SK-N-SH (cell line): ENCODE results near the gene DECR2. TPM values are rescaled to one million over a fixed set of nuclear protein-coding genes. Genes with fewer than 3 reads are reported as not detected.

Experiments
- CTCF ChIA-PET: fragments of 300-600, 350-600 bp; formaldehyde crosslinking; extraction: SDS; loops from one replicate; lab custom pipeline; 2021; lab: Yijun Ruan, JAX
- POLR2A ChIA-PET: fragments of 350-600 bp; sonication (Branson Sonifier 250); formaldehyde crosslinking; extraction: SDS; loops from one replicate; lab custom pipeline; 2020; ENCODE audit warnings: antibody characterized with exemption, inconsistent platforms; lab: Yijun Ruan, JAX
- DNase-seq: peaks from one replicate; pipeline ENCODE4 v3.0.0; 2012
- H2AFZ ChIP-seq: fragments of 200-600 bp; sonication (generic); 2 replicates; pipeline ENCODE4 v1.8.1; 2016; ENCODE audit warnings: antibody characterized with exemption, mild to moderate bottlenecking, low read depth
- H3F3A ChIP-seq: fragments of 200-600 bp; sonication (generic); replicated peaks from 2 replicates; pipeline ENCODE3; 2016; ENCODE audit warnings: antibody characterized with exemption, mild to moderate bottlenecking; ENCODE audit not compliant: insufficient read depth
- H3K27ac ChIP-seq, 2 experiments: fragments of 200-500 bp in 1 of 2; fragments of 200-600 bp in 1 of 2; sonication (Bioruptor generic) in 1 of 2; sonication (generic), shearing (Covaris generic) in 1 of 2; 2 replicates each; pipeline versions ENCODE4 v1.5.1 to v1.6.1; 2014 to 2016; ENCODE audit warnings: low read depth in 2 of 2, inconsistent platforms in 1 of 2, low read length in 1 of 2, mild to moderate bottlenecking in 1 of 2, mixed read lengths in 1 of 2
- H3K27me3 ChIP-seq: fragments of 200-600 bp; sonication (generic), shearing (Covaris generic); 2 replicates; pipeline ENCODE4 v1.6.1; 2016; ENCODE audit warnings: mixed run types; ENCODE audit not compliant: insufficient read depth
- H3K36me3 ChIP-seq, 2 experiments: fragments of 200-500 bp in 1 of 2; fragments of 200-600 bp in 1 of 2; sonication (Bioruptor generic) in 1 of 2; sonication (generic) in 1 of 2; replicated peaks in 1 of 2; 2 replicates each; pipeline versions ENCODE3 to v1.5.1; 2014 to 2016; ENCODE audit warnings: low read length in 1 of 2, mild to moderate bottlenecking in 1 of 2; ENCODE audit not compliant: insufficient read depth in 2 of 2, control insufficient read depth in 1 of 2
- H3K4me1 ChIP-seq, 2 experiments: fragments of 200-500 bp in 1 of 2; fragments of 200-600 bp in 1 of 2; sonication (Bioruptor generic) in 1 of 2; sonication (generic), shearing (Covaris generic) in 1 of 2; 2 replicates each; pipeline versions ENCODE4 v1.5.1 to v1.6.1; 2014 to 2016; ENCODE audit warnings: low read depth in 1 of 2, low read length in 1 of 2, mixed run types in 1 of 2; ENCODE audit not compliant: insufficient read depth in 2 of 2, control insufficient read depth in 1 of 2
- H3K4me2 ChIP-seq: fragments of 200-600 bp; sonication (generic), shearing (Covaris generic); 2 replicates; pipeline ENCODE4 v1.6.1; 2017; ENCODE audit warnings: mixed run types
- H3K4me3 ChIP-seq, 2 experiments: fragments of 200-500 bp in 1 of 2; fragments of 200-600 bp in 1 of 2; sonication (Bioruptor generic) in 1 of 2; sonication (generic), shearing (Covaris generic) in 1 of 2; 2 replicates each; pipeline versions ENCODE4 v1.5.1 to v1.8.1; 2014 to 2016; ENCODE audit warnings: low read depth in 2 of 2, inconsistent platforms in 1 of 2, low read length in 1 of 2, mild to moderate bottlenecking in 1 of 2, mixed read lengths in 1 of 2, moderate library complexity in 1 of 2
- H3K79me2 ChIP-seq: fragments of 200-600 bp; sonication (generic); 2 replicates; pipeline ENCODE4 v1.8.1; 2017; ENCODE audit warnings: mild to moderate bottlenecking; ENCODE audit not compliant: insufficient read depth
- H3K9ac ChIP-seq: fragments of 200-600 bp; sonication (generic); 2 replicates; pipeline ENCODE4 v1.6.1; 2017; ENCODE audit warnings: mixed run types
- H3K9me2 ChIP-seq: fragments of 200-600 bp; sonication (generic); 2 replicates; pipeline ENCODE4 v1.6.1; 2017; ENCODE audit warnings: mixed run types
- H3K9me3 ChIP-seq: fragments of 200-600 bp; sonication (generic); 2 replicates; pipeline ENCODE4 v1.6.1; 2017; ENCODE audit warnings: mixed run types, mild to moderate bottlenecking, moderate library complexity
- H4K20me1 ChIP-seq: fragments of 200-600 bp; sonication (generic); 2 replicates; pipeline ENCODE4 v1.6.1; 2017; ENCODE audit warnings: mild to moderate bottlenecking, mixed run types; ENCODE audit not compliant: insufficient read depth
- CTCF ChIP-seq: fragments of 200-600 bp; sonication (generic); IDR thresholded peaks from 2 replicates; pipeline ENCODE4 v1.6.1; 2017; ENCODE audit warnings: antibody characterized with exemption, mild to moderate bottlenecking, moderate library complexity
- EZH2phosphoT487 ChIP-seq: fragments of 200-600 bp; sonication (generic); IDR thresholded peaks from 2 replicates; pipeline ENCODE4 v1.6.1; 2017; ENCODE audit warnings: low read depth, mixed run types, mild to moderate bottlenecking, antibody characterized with exemption, moderate library complexity, borderline replicate concordance
- FOSL2 ChIP-seq: IDR thresholded peaks from 2 replicates; pipeline ENCODE4 v1.4.0; 2012; ENCODE audit warnings: low read depth, mild to moderate bottlenecking, moderate library complexity, borderline replicate concordance
- FOXJ3 ChIP-seq: sonication (generic); formaldehyde crosslinking; IDR thresholded peaks from 2 replicates; pipeline ENCODE4 v1.5.1; 2020; ENCODE audit warnings: mild to moderate bottlenecking, missing genetic modification reagents
- FOXM1 ChIP-seq: IDR thresholded peaks from 2 replicates; pipeline ENCODE4 v1.4.0; 2012; ENCODE audit warnings: low read depth, mild to moderate bottlenecking
- JUND ChIP-seq: IDR thresholded peaks from 2 replicates; pipeline ENCODE4 v1.4.0; 2012
- MXI1 ChIP-seq: IDR thresholded peaks from 2 replicates; pipeline ENCODE4 v1.6.1; 2012; ENCODE audit warnings: mild to moderate bottlenecking, low read depth, low read length, improper control_type of control experiment
- NFIC ChIP-seq: IDR thresholded peaks from 2 replicates; pipeline ENCODE4 v1.4.0; 2012; ENCODE audit warnings: borderline replicate concordance
- NRF1 ChIP-seq: IDR thresholded peaks from 2 replicates; pipeline ENCODE4 v1.6.1; 2012; ENCODE audit warnings: low read depth, mild to moderate bottlenecking, low read length
- PBX3 ChIP-seq: IDR thresholded peaks from 2 replicates; pipeline ENCODE4; 2012
- POLR2AphosphoS5 ChIP-seq: IDR thresholded peaks from 2 replicates; pipeline ENCODE4 v1.6.1; 2012; ENCODE audit warnings: low read depth, low read length
- RCOR1 ChIP-seq: fragments of 150-350 bp; IDR thresholded peaks from 2 replicates; pipeline ENCODE4 v1.6.1; 2017; ENCODE audit warnings: antibody characterized with exemption, low read length
- SIN3A ChIP-seq: IDR thresholded peaks from 2 replicates; pipeline ENCODE4 v1.6.1; 2012; ENCODE audit warnings: low read depth, mild to moderate bottlenecking, low read length, moderate library complexity, borderline replicate concordance
- SMC3 ChIP-seq: IDR thresholded peaks from 2 replicates; pipeline ENCODE4 v1.6.1; 2012; ENCODE audit warnings: low read depth, low read length, improper control_type of control experiment
- TCF12 ChIP-seq: IDR thresholded peaks from 2 replicates; pipeline ENCODE4 v1.4.0; 2012
- TEAD4 ChIP-seq: IDR thresholded peaks from 2 replicates; pipeline ENCODE4 v1.4.0; 2012; ENCODE audit warnings: mild to moderate bottlenecking, borderline replicate concordance; ENCODE audit not compliant: insufficient read depth
- USF1 ChIP-seq: IDR thresholded peaks from 2 replicates; pipeline ENCODE4 v1.4.0; 2012; ENCODE audit warnings: low read depth, borderline replicate concordance
- YY1 ChIP-seq: IDR thresholded peaks from 2 replicates; pipeline ENCODE4 v1.4.0; 2012; ENCODE audit warnings: low read depth, mild to moderate bottlenecking
- WGBS: methylation state at CpG from one replicate; pipeline ENCODE4 v1.1.6; 2017; ENCODE audit warnings: low lambda C conversion rate; 5-methylcytosine and 5-hydroxymethylcytosine counted together
- polyA plus RNA-seq, 3 experiments: library from polyadenylated mRNA; depleted of rRNA; stranded (reverse); fragments of >200 nt; gene quantifications; 2 replicates each; pipeline ENCODE4 v1.2.3, GENCODE V29; 2012
- TF ChIP-seq, protein P1 (sequence below): IDR thresholded peaks from 2 replicates; pipeline ENCODE4 v1.6.1; 2012; ENCODE audit warnings: mild to moderate bottlenecking, low read depth, low read length, moderate library complexity

Gene DECR2
- polyA plus RNA-seq, 1 of the 3 experiments (the other 2 are of a cell fraction): 53.0 TPM

DNA sequence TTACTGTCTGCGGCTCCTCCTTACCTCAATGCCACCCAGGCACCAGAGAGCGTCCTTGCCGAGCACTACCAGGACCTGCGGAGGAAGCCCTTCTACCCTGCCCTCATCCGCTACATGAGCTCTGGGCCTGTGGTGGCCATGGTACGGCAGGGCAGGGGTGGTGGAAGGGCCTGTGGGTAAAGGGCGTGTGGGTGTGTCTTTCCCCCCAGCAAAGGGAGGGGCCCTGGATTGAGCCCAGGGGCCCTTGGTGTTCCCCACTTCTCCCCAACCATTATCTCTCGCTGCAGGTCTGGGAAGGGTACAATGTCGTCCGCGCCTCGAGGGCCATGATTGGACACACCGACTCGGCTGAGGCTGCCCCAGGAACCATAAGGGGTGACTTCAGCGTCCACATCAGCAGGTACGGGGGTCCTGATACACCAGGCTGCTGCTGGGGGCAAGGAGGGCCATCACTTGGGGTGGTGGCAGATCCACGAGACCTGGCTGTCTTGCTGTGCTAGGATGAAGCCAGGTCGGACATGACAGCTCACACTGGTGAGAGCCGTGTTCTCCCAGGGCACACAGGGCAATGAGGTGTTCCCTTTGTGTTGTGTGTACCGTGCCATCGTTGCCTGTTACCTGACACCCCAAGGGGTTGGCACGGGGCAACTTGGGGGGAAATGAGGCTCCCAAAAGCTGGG lies 2.2 kb upstream of the DECR2 start:
- H3K9me3 ChIP-seq: no peaks in the 10 kb centered on the region
- 0 out of 2 replicates have a peak, but pooled peaks cover 10% of the 10 kb centered on the region for H4K20me1 ChIP-seq
- no peak overlapping the region for H3K27ac ChIP-seq
- peaks cover 54% of the 10 kb centered on the region for H3F3A ChIP-seq
- no peaks in the 10 kb centered on the region for H3K27me3 ChIP-seq
- no peak overlapping the region for H3K4me3 ChIP-seq
- no peak overlapping the region for H3K4me2 ChIP-seq
- POLR2A ChIA-PET: no interaction called here
- no peak overlapping the region for H3K9ac ChIP-seq
- no peak for TF ChIP-seq TCF12
- no peak for TF ChIP-seq SMC3
- TF ChIP-seq MXI1: no peak
- TF ChIP-seq SIN3A: no peak
- no peak for TF ChIP-seq JUND
- no peak for TF ChIP-seq TEAD4
- TF ChIP-seq FOSL2: no peak
- no peak overlapping the region for H2AFZ ChIP-seq
- H3K4me1 ChIP-seq: peaks cover 7 to 16% of the 10 kb centered on the region in 2 experiments; a peak in 2 of 4 replicates
- H3K9me2 ChIP-seq: no peaks in the 10 kb centered on the region
- CTCF ChIA-PET: no interaction called here
- peaks cover 0 to 17% of the 10 kb centered on the region in 2 experiments for H3K36me3 ChIP-seq
- WGBS: 95% methylated on average over 11 of the region's 22 CpGs
- H3K79me2 ChIP-seq: peaks cover 17% of the 10 kb centered on the region
- DNase-seq: no peak

- WGBS: 69% methylated on average over 7 of the region's 10 CpGs
- no peak overlapping the region; a peak in 1 of 4 replicates for H3K27ac ChIP-seq
- POLR2A ChIA-PET: no interaction called here
- 0 out of 2 replicates have a peak, but pooled peaks cover 10% of the 10 kb centered on the region for H4K20me1 ChIP-seq
- H3K4me1 ChIP-seq: peaks cover 7 to 16% of the 10 kb centered on the region in 2 experiments; a peak in 2 of 4 replicates
- H3K9ac ChIP-seq: no peak overlapping the region
- peaks cover 53% of the 10 kb centered on the region for H3F3A ChIP-seq
- no peaks in the 10 kb centered on the region for H3K27me3 ChIP-seq
- H3K4me3 ChIP-seq: peak overlapping the region in 1 of 2 experiments; percentile 79; a peak in 1 of 4 replicates
- CTCF ChIA-PET: interaction anchor here (0.9 to 2.8 kb wide), 3 partner anchors 8 to 328 kb away, joined by 3 to 15 read pairs (median 7); partner anchors contain the start of genes RAB11FIP3 and RHBDF1
- no peak for DNase-seq
- no peaks in the 10 kb centered on the region for H3K9me3 ChIP-seq
- H3K79me2 ChIP-seq: peaks cover 17% of the 10 kb centered on the region
- peaks cover 0 to 17% of the 10 kb centered on the region in 2 experiments for H3K36me3 ChIP-seq
- H3K4me2 ChIP-seq: peak overlapping the region; percentile 89; the same call in 1 of the 2 replicates
- no peak overlapping the region for H2AFZ ChIP-seq
- no peaks in the 10 kb centered on the region for H3K9me2 ChIP-seq
- TF ChIP-seq EZH2phosphoT487: no peak
- no peak for TF ChIP-seq TCF12
- TF ChIP-seq FOSL2: no peak
- no peak for TF ChIP-seq NFIC
- no peak for TF ChIP-seq JUND
- no peak for TF ChIP-seq PBX3
- no peak for TF ChIP-seq TEAD4
- no peak for TF ChIP-seq RCOR1
- TF ChIP-seq USF1: no peak
- TF ChIP-seq FOXJ3: no peak
- TF ChIP-seq, protein P1, sequence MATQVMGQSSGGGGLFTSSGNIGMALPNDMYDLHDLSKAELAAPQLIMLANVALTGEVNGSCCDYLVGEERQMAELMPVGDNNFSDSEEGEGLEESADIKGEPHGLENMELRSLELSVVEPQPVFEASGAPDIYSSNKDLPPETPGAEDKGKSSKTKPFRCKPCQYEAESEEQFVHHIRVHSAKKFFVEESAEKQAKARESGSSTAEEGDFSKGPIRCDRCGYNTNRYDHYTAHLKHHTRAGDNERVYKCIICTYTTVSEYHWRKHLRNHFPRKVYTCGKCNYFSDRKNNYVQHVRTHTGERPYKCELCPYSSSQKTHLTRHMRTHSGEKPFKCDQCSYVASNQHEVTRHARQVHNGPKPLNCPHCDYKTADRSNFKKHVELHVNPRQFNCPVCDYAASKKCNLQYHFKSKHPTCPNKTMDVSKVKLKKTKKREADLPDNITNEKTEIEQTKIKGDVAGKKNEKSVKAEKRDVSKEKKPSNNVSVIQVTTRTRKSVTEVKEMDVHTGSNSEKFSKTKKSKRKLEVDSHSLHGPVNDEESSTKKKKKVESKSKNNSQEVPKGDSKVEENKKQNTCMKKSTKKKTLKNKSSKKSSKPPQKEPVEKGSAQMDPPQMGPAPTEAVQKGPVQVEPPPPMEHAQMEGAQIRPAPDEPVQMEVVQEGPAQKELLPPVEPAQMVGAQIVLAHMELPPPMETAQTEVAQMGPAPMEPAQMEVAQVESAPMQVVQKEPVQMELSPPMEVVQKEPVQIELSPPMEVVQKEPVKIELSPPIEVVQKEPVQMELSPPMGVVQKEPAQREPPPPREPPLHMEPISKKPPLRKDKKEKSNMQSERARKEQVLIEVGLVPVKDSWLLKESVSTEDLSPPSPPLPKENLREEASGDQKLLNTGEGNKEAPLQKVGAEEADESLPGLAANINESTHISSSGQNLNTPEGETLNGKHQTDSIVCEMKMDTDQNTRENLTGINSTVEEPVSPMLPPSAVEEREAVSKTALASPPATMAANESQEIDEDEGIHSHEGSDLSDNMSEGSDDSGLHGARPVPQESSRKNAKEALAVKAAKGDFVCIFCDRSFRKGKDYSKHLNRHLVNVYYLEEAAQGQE: no peak
- TF ChIP-seq CTCF: no peak
- no peak for TF ChIP-seq YY1
- no peak for TF ChIP-seq FOXM1
- TF ChIP-seq NRF1: no peak
- TF ChIP-seq POLR2AphosphoS5: no peak
- no peak for TF ChIP-seq SMC3
These were observed 1.6 kb upstream of the DECR2 start for GRCh38 chr16:400061-400591.
